IMR-90 (cell line): ENCODE data around the gene VPS26B. TPM values are rescaled to one million over a fixed set of nuclear protein-coding genes. Genes with fewer than 3 reads are reported as not detected.

Source experiments
- ATAC-seq: fragments of 200-7000 bp; cut with Tn5 transposase; 2 replicates; pipeline ENCODE4 v1.9.1; 2020; ENCODE audit warnings: low read depth, mild to moderate bottlenecking, moderate library complexity
- BruUV-seq: library from RNA; stranded (reverse); fragments of 400-500 nt; replicated peaks from 2 replicates; lab custom pipeline; 2021; lab: Mats Ljungman, UMichigan
- CTCF ChIA-PET: fragments of 300-600 bp; formaldehyde crosslinking; extraction: SDS; loops from one replicate; lab custom pipeline; 2021; ENCODE audit warnings: antibody characterized with exemption; lab: Yijun Ruan, JAX
- POLR2A ChIA-PET: fragments of 300-600 bp; sonication (Branson Sonifier 250); formaldehyde crosslinking; loops from one replicate; lab custom pipeline; 2022; ENCODE audit warnings: antibody characterized with exemption; ENCODE audit not compliant: unreplicated experiment; lab: Charles Lee
- DNase-seq: peaks from one replicate; pipeline ENCODE4 v3.0.0; 2013
- H2AFZ ChIP-seq: replicated peaks from 2 replicates; pipeline ENCODE3; 2013; ENCODE audit warnings: low read length, mild to moderate bottlenecking; ENCODE audit not compliant: poor library complexity
- H2AK5ac ChIP-seq: 2 replicates; pipeline ENCODE4 v1.6.1; 2013; ENCODE audit warnings: low read depth, low read length, inconsistent platforms
- H2AK9ac ChIP-seq: replicated peaks from 2 replicates; pipeline ENCODE3; 2013; ENCODE audit warnings: mild to moderate bottlenecking, low read depth, low read length, moderate library complexity; ENCODE audit not compliant: poor library complexity
- H2BK120ac ChIP-seq: 2 replicates; pipeline ENCODE4 v1.6.1; 2013; ENCODE audit warnings: low read depth, low read length, inconsistent platforms
- H2BK15ac ChIP-seq: 3 replicates; pipeline ENCODE4 v1.6.1; 2013; ENCODE audit warnings: low read depth, low read length, inconsistent platforms
- H2BK20ac ChIP-seq: 2 replicates; pipeline ENCODE4 v1.6.1; 2013; ENCODE audit warnings: low read depth, mild to moderate bottlenecking, inconsistent platforms, low read length, moderate library complexity
- H2BK5ac ChIP-seq: 2 replicates; pipeline ENCODE4 v1.6.1; 2013; ENCODE audit warnings: mild to moderate bottlenecking, low read depth, low read length, inconsistent platforms; ENCODE audit not compliant: poor library complexity, severe bottlenecking
- H3K14ac ChIP-seq: replicated peaks from 2 replicates; pipeline ENCODE4 v1.6.1; 2013; ENCODE audit warnings: low read depth, low read length, inconsistent platforms
- H3K18ac ChIP-seq: 2 replicates; pipeline ENCODE4 v1.6.1; 2013; ENCODE audit warnings: low read depth, low read length, control low read depth
- H3K23ac ChIP-seq: 2 replicates; pipeline ENCODE4 v1.6.1; 2013; ENCODE audit warnings: low read depth, low read length, inconsistent platforms
- H3K27ac ChIP-seq: 2 replicates; pipeline ENCODE4 v1.5.1; 2013; ENCODE audit warnings: mild to moderate bottlenecking, control low read depth, low read length; ENCODE audit not compliant: insufficient read depth
- H3K27me3 ChIP-seq: 2 replicates; pipeline ENCODE4 v1.6.1; 2013; ENCODE audit warnings: low read length; ENCODE audit not compliant: control insufficient read depth, insufficient read depth
- H3K36me3 ChIP-seq: 2 replicates; pipeline ENCODE4 v1.6.1; 2013; ENCODE audit warnings: low read length, mixed read lengths; ENCODE audit not compliant: control insufficient read depth, insufficient read depth
- H3K4ac ChIP-seq: 2 replicates; pipeline ENCODE4 v1.6.1; 2013; ENCODE audit warnings: low read depth, low read length, inconsistent platforms
- H3K4me1 ChIP-seq: 2 replicates; pipeline ENCODE4 v1.6.1; 2013; ENCODE audit warnings: low read length, mixed read lengths; ENCODE audit not compliant: control insufficient read depth, insufficient read depth
- H3K4me2 ChIP-seq: 2 replicates; pipeline ENCODE4 v1.6.1; 2013; ENCODE audit warnings: low read depth, mild to moderate bottlenecking, control low read depth, low read length, moderate library complexity
- H3K4me3 ChIP-seq: 2 replicates; pipeline ENCODE4 v1.5.1; 2013; ENCODE audit warnings: low read depth, mild to moderate bottlenecking, control low read depth, low read length, moderate library complexity; ENCODE audit not compliant: insufficient read depth
- H3K56ac ChIP-seq: 2 replicates; pipeline ENCODE4 v1.6.1; 2013; ENCODE audit warnings: low read length, inconsistent platforms; ENCODE audit not compliant: insufficient read depth; ENCODE audit errors: extremely low read depth
- H3K79me1 ChIP-seq, 2 experiments: 2 replicates each; pipeline ENCODE4 v1.6.1; 2013; ENCODE audit warnings: low read length in 2 of 2, inconsistent platforms in 1 of 2, low read depth in 1 of 2
- H3K9ac ChIP-seq: 2 replicates; pipeline ENCODE4 v1.6.1; 2013; ENCODE audit warnings: low read depth, low read length, control low read depth
- H3K9me1 ChIP-seq: 2 replicates; pipeline ENCODE4 v1.6.1; 2013; ENCODE audit warnings: low read length, inconsistent platforms; ENCODE audit not compliant: insufficient read depth
- H3K9me3 ChIP-seq: 2 replicates; pipeline ENCODE4 v1.6.1; 2013; ENCODE audit warnings: low read length; ENCODE audit not compliant: control insufficient read depth, insufficient read depth
- H4K20me1 ChIP-seq: 2 replicates; pipeline ENCODE4 v1.6.1; 2013; ENCODE audit warnings: low read length, inconsistent platforms; ENCODE audit not compliant: insufficient read depth
- H4K5ac ChIP-seq: 2 replicates; pipeline ENCODE4 v1.6.1; 2013; ENCODE audit warnings: mild to moderate bottlenecking, low read depth, low read length, control low read depth
- H4K8ac ChIP-seq, 2 experiments: 2 replicates each; pipeline ENCODE4 v1.6.1; 2013; ENCODE audit warnings: low read depth in 2 of 2, low read length in 2 of 2, control low read depth in 1 of 2, inconsistent platforms in 1 of 2
- H4K91ac ChIP-seq: 2 replicates; pipeline ENCODE4 v1.6.1; 2013; ENCODE audit warnings: low read depth, low read length, inconsistent platforms; ENCODE audit not compliant: insufficient read depth
- CEBPB ChIP-seq: IDR thresholded peaks from 2 replicates; pipeline ENCODE4 v1.6.1; 2012; ENCODE audit warnings: low read depth, low read length, improper control_type of control experiment
- FOS ChIP-seq: fragments of 150-350 bp; IDR thresholded peaks from 2 replicates; pipeline ENCODE4 v1.6.1; 2016; ENCODE audit warnings: low read depth, low read length
- MAFK ChIP-seq: IDR thresholded peaks from 2 replicates; pipeline ENCODE4 v1.6.1; 2012; ENCODE audit warnings: low read depth, low read length, improper control_type of control experiment
- MAZ ChIP-seq: IDR thresholded peaks from 2 replicates; pipeline ENCODE4 v1.6.1; 2012; ENCODE audit warnings: low read depth, mild to moderate bottlenecking, low read length, improper control_type of control experiment, moderate library complexity, borderline replicate concordance
- MXI1 ChIP-seq: IDR thresholded peaks from 2 replicates; pipeline ENCODE4 v1.6.1; 2012; ENCODE audit warnings: low read depth, mild to moderate bottlenecking, low read length, moderate library complexity, borderline replicate concordance
- NFE2L2 ChIP-seq: fragments of 150-350 bp; IDR thresholded peaks from 2 replicates; pipeline ENCODE4 v1.6.1; 2016; ENCODE audit warnings: low read depth, mild to moderate bottlenecking, low read length
- POLR2A ChIP-seq: IDR thresholded peaks from 2 replicates; pipeline ENCODE4 v1.6.1; 2012; ENCODE audit warnings: mild to moderate bottlenecking, low read depth, low read length
- RAD21 ChIP-seq: IDR thresholded peaks from 2 replicates; pipeline ENCODE4 v1.6.1; 2012; ENCODE audit warnings: low read length, improper control_type of control experiment
- RFX5 ChIP-seq: IDR thresholded peaks from 2 replicates; pipeline ENCODE4 v1.8.0; 2012; ENCODE audit warnings: low read depth, mild to moderate bottlenecking, low read length, moderate library complexity
- WGBS, 2 experiments: methylation state at CpG; one replicate each; pipeline versions ENCODE4 v1.1.5 to v1.1.7; 2013; ENCODE audit warnings: missing lambda C conversion rate in 2 of 2; ENCODE audit not compliant: insufficient read length in 1 of 2; ENCODE audit errors: extremely low coverage in 2 of 2; 5-methylcytosine and 5-hydroxymethylcytosine counted together
- dilution Hi-C: fragments of 300-500 bp; cut with HindIII; formaldehyde crosslinking; loops from one replicate; pipeline ENCODE4 v1.14.3; 2018; ENCODE audit warnings: low sequenced_read_pairs; ENCODE audit not compliant: unreplicated experiment
- in situ Hi-C: fragments of 300-500 bp; cut with MboI; formaldehyde crosslinking; loops from 3 replicates; pipeline ENCODE4 v1.14.3; 2019; ENCODE audit warnings: low sequenced_read_pairs, inconsistent platforms, mixed read lengths
- intact Hi-C: fragments of 100-400 bp; cut with micrococcal nuclease; formaldehyde crosslinking; loops from 2 replicates; pipeline ENCODE4 v1.10.0; 2022
- polyA plus RNA-seq, 3 experiments: library from polyadenylated mRNA; depleted of rRNA; stranded (reverse); fragments of >200 nt; gene quantifications; 2 replicates each; pipeline ENCODE4 v1.2.3, GENCODE V29; 2012; ENCODE audit warnings: low replicate concordance in 1 of 3
- total RNA-seq: library from RNA; depleted of rRNA; stranded (reverse); fragments of >200 nt; gene quantifications from 2 replicates; pipeline ENCODE4 v1.2.3, GENCODE V29; 2012
- TF ChIP-seq, protein P1 (sequence below): fragments of 150-350 bp; IDR thresholded peaks from 2 replicates; pipeline ENCODE4 v1.6.1; 2016; ENCODE audit warnings: low read depth, mild to moderate bottlenecking, low read length, moderate library complexity, borderline replicate concordance
- TF ChIP-seq, protein P2 (sequence below): fragments of 150-350 bp; IDR thresholded peaks from 2 replicates; pipeline ENCODE4 v1.6.1; 2017; ENCODE audit warnings: mild to moderate bottlenecking, antibody characterized with exemption, low read length, low read depth

The VPS26B gene
- total and polyA plus RNA-seq, 2 of the 4 experiments (the other 2 are of a cell fraction), result 41.6 to 51.1 TPM

DNA sequence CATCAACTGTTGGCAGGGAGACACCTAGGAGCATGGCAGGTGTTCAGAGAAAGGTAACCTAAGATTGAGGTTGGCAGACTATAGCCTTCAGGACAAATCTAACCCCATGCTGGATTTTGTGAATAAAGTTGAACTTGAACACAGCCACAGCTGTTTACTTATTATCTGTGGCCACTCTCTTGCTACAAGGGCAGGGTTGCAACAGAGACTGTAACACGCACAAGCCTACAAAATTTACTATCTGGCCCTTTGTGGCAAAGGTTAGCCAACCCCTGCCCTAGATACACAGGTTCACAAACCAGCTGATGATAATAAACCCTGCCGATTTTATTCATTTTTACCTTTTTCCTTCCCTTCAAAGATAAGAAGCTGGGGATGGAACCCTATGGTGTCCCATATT, 26.2 kb downstream of the VPS26B start:
- intact Hi-C loops, result loop anchor here (10.0 kb wide), 1 partner anchor 206 kb away; no protein-coding TSS in a partner anchor
- CTCF ChIA-PET, result no interaction called here

More for the DNA sequence above, 26.2 kb downstream of the VPS26B start:
- Histone ChIP-seq H4K8ac (no peak overlapping the region), H3K9me1 (no peaks in the 10 kb centered on the region; the same call in 1 of the 2 replicates), H3K9me3 (no peaks in the 10 kb centered on the region), H4K20me1 (no peaks in the 10 kb centered on the region), H3K9ac (no peak overlapping the region), H2AK5ac (no peak overlapping the region), H2AFZ (no peak overlapping the region), H2BK20ac (no peak overlapping the region), H2AK9ac (no peak overlapping the region), H3K36me3 (peaks cover 33% of the 10 kb centered on the region), H3K79me1 (peaks cover 6 to 23% of the 10 kb centered on the region in 2 experiments; a peak in 3 of 4 replicates), H3K4ac (no peak overlapping the region), H2BK5ac (no peak overlapping the region), H3K4me3 (no peak overlapping the region), H4K91ac (no peak overlapping the region), H4K5ac (no peak overlapping the region), H2BK15ac (no peak overlapping the region), H3K27ac (no peak overlapping the region), H3K4me1 (no peaks in the 10 kb centered on the region; the same call in 1 of the 2 replicates), H2BK120ac (no peak overlapping the region), H3K14ac (no peak overlapping the region), H3K23ac (no peak overlapping the region), H3K56ac (no peak overlapping the region), H3K18ac (no peak overlapping the region), H3K27me3 (no peaks in the 10 kb centered on the region), H3K4me2 (no peak overlapping the region)
- in situ Hi-C loops (loop anchor here (10.0 kb wide), 1 partner anchor 206 kb away; no protein-coding TSS in a partner anchor), dilution Hi-C loops (no loop called here)
- POLR2A ChIA-PET, result no interaction called here
- TF ChIP-seq, protein P1, sequence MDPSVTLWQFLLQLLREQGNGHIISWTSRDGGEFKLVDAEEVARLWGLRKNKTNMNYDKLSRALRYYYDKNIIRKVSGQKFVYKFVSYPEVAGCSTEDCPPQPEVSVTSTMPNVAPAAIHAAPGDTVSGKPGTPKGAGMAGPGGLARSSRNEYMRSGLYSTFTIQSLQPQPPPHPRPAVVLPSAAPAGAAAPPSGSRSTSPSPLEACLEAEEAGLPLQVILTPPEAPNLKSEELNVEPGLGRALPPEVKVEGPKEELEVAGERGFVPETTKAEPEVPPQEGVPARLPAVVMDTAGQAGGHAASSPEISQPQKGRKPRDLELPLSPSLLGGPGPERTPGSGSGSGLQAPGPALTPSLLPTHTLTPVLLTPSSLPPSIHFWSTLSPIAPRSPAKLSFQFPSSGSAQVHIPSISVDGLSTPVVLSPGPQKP, result no peak
- TF ChIP-seq NFE2L2, result no peak
- no peak for TF ChIP-seq POLR2A
- no peak for TF ChIP-seq CEBPB
- TF ChIP-seq RFX5, result no peak
- TF ChIP-seq MAZ, result no peak
- no peak for TF ChIP-seq MAFK
- TF ChIP-seq MXI1, result no peak
- TF ChIP-seq FOS, result no peak
- no peak for TF ChIP-seq RAD21
- TF ChIP-seq, protein P2, sequence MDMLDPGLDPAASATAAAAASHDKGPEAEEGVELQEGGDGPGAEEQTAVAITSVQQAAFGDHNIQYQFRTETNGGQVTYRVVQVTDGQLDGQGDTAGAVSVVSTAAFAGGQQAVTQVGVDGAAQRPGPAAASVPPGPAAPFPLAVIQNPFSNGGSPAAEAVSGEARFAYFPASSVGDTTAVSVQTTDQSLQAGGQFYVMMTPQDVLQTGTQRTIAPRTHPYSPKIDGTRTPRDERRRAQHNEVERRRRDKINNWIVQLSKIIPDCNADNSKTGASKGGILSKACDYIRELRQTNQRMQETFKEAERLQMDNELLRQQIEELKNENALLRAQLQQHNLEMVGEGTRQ, result no peak
- DNase-seq (no peak), ATAC-seq (no peak)
- WGBS, 2 experiments, result 100% methylated on average over 1 of the region's 2 CpGs; no CpG with 5 or more reads in 1 of the 2 experiments
- no TSS peak for BruUV-seq
